AG09319 (cell line): Measurements from ENCODE around the gene PLCG2.

Source experiments
- DNase-seq: peaks from one replicate; pipeline ENCODE4 v3.0.0-alpha.2; 2010; ENCODE audit warnings: low read depth; ENCODE audit errors: extremely low read depth
- CTCF ChIP-seq: IDR thresholded peaks from 2 replicates; pipeline ENCODE4 v1.5.1; 2011; ENCODE audit warnings: low read depth, mild to moderate bottlenecking, inconsistent platforms, low read length, moderate library complexity

The PLCG2 gene

GRCh38 chr16:81817789-81818567 is 38.9 kb downstream of the PLCG2 start:
- DNase-seq = no peak
- no peak for TF ChIP-seq CTCF

- no peak for DNase-seq
- no peak for TF ChIP-seq CTCF
Observed at GRCh38 chr16:81818568-81818896, 39.4 kb downstream of the PLCG2 start.

- DNase-seq = no peak
- no peak for TF ChIP-seq CTCF
Observed at GRCh38 chr16:81818905-81819304, 39.8 kb downstream of the PLCG2 start.

- TF ChIP-seq CTCF = no peak
Observed at GRCh38 chr16:81821436-81822128, 42.5 kb downstream of the PLCG2 start.

GRCh38 chr16:81823111-81823510 is 44.0 kb downstream of the PLCG2 start:
- DNase-seq = no peak
- no peak for TF ChIP-seq CTCF

More at GRCh38 chr16:81821436-81822128, 42.5 kb downstream of the PLCG2 start:
- no peak for DNase-seq

- DNase-seq = no peak
- TF ChIP-seq CTCF = no peak
Observed at GRCh38 chr16:81823734-81824133, 44.6 kb downstream of the PLCG2 start.

- no peak for TF ChIP-seq CTCF
- DNase-seq = no peak
Observed at GRCh38 chr16:81826523-81826922, 47.4 kb downstream of the PLCG2 start.
